Measurements from ENCODE around the gene TMEM51. TPM values are rescaled to one million over a fixed set of nuclear protein-coding genes. Genes with fewer than 3 reads are reported as not detected.
A peak's percentile ranks its signal among the peaks of the same experiment; 100 is the strongest.

TMEM51 gene
- total RNA-seq, 4 donors from 2014 or later = 6.4 to 12.2 (median 10.6) TPM

- TF ChIP-seq CTCF (IDR thresholded peaks at IDR 0.05) (no peak), EP300 (IDR thresholded peaks at IDR 0.05) (no peak), POLR2A (IDR thresholded peaks at IDR 0.05) (no peak), POLR2AphosphoS5 (IDR thresholded peaks at IDR 0.05) (no peak)
- 84% methylated on average over 6 of the region's 6 CpGs for WGBS
- Histone ChIP-seq H3K36me3 (no peaks in the 10 kb centered on the region), H3K27ac (no peak overlapping the region), H3K9me3 (peaks cover 6% of the 10 kb centered on the region), H3K4me1 (peaks cover 3% of the 10 kb centered on the region), H3K4me3 (no peak overlapping the region), H3K27me3 (no peaks in the 10 kb centered on the region)
- no peak for DNase-seq (ENCODE audit: low spot score in 2 of 2)
Observed at GRCh38 chr1:15128077-15128476, 25.5 kb upstream of the TMEM51 start.

GRCh38 chr1:15128520-15129313 is 24.8 kb upstream of the TMEM51 start:
- TF ChIP-seq POLR2A (IDR thresholded peaks at IDR 0.05) (no peak), CTCF (IDR thresholded peaks at IDR 0.05) (peak; percentile 61 to 82)
- no peak overlapping the region for H3K27ac ChIP-seq
- H3K27me3 ChIP-seq = peaks cover under 1% of the 10 kb centered on the region
- DNase-seq (ENCODE audit: low spot score in 2 of 2) = peak in 1 of 2 donors; percentile 74
- peaks cover 6% of the 10 kb centered on the region for H3K9me3 ChIP-seq
- no peak overlapping the region for H3K4me3 ChIP-seq
- H3K4me1 ChIP-seq = peaks cover 3% of the 10 kb centered on the region
- 41% methylated on average over 15 of the region's 18 CpGs for WGBS
- no peaks in the 10 kb centered on the region for H3K36me3 ChIP-seq

- H3K4me3 ChIP-seq = no peak overlapping the region
- H3K4me1 ChIP-seq = peaks cover 3% of the 10 kb centered on the region
- peaks cover 11% of the 10 kb centered on the region for H3K27me3 ChIP-seq
- WGBS = 96% methylated on average over 4 of the region's 4 CpGs
- H3K36me3 ChIP-seq = no peaks in the 10 kb centered on the region
- DNase-seq (ENCODE audit: low spot score in 2 of 2) = no peak
- H3K27ac ChIP-seq = no peak overlapping the region
- H3K9me3 ChIP-seq = peaks cover 6% of the 10 kb centered on the region
- TF ChIP-seq POLR2AphosphoS5 (IDR thresholded peaks at IDR 0.05) = no peak
- no peak for TF ChIP-seq POLR2A (IDR thresholded peaks at IDR 0.05)
- no peak for TF ChIP-seq CTCF (IDR thresholded peaks at IDR 0.05)
- no peak for TF ChIP-seq EP300 (IDR thresholded peaks at IDR 0.05)
Observed at GRCh38 chr1:15129944-15130343, 23.6 kb upstream of the TMEM51 start.

DNA sequence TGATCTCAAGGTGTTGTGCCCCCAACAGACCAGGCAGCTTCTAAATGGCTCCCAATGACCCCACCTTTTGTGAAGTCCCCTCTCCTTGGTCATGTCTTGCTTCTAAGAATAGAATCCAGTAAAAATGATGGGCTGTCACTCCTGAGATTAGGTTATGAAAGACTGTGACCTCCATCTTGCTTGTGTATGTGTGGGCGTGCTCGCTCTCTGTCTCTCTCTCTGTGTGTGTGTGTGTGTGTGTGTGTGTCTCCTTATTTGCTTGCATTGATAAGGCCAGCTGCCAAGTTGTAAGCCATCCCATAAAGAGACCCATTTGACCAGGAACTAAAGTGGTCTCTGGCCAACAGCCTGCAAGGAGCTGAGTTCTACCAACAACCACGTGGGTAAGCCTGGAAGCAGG is 22.9 kb upstream of the TMEM51 start:
- Histone ChIP-seq H3K27ac (no peak overlapping the region), H3K36me3 (no peaks in the 10 kb centered on the region), H3K4me1 (peaks cover 3% of the 10 kb centered on the region), H3K4me3 (no peak overlapping the region), H3K27me3 (peaks cover 11% of the 10 kb centered on the region), H3K9me3 (peaks cover 6% of the 10 kb centered on the region)
- DNase-seq (ENCODE audit: low spot score in 2 of 2) = no peak
- WGBS = 80% methylated on average over 3 of the region's 3 CpGs
- no peak for TF ChIP-seq EP300 (IDR thresholded peaks at IDR 0.05)
- TF ChIP-seq POLR2AphosphoS5 (IDR thresholded peaks at IDR 0.05) = no peak
- no peak for TF ChIP-seq POLR2A (IDR thresholded peaks at IDR 0.05)
- TF ChIP-seq CTCF (IDR thresholded peaks at IDR 0.05) = no peak

- Histone ChIP-seq H3K27ac (no peak overlapping the region), H3K9me3 (peaks cover 6% of the 10 kb centered on the region), H3K36me3 (no peaks in the 10 kb centered on the region), H3K4me1 (peaks cover 3% of the 10 kb centered on the region), H3K4me3 (no peak overlapping the region), H3K27me3 (peaks cover 11% of the 10 kb centered on the region)
- no peak for DNase-seq (ENCODE audit: low spot score in 2 of 2)
- TF ChIP-seq EP300 (IDR thresholded peaks at IDR 0.05) (no peak), POLR2AphosphoS5 (IDR thresholded peaks at IDR 0.05) (no peak), POLR2A (IDR thresholded peaks at IDR 0.05) (no peak), CTCF (IDR thresholded peaks at IDR 0.05) (no peak)
- WGBS = 83% methylated on average over 2 of the region's 2 CpGs
Observed at GRCh38 chr1:15132965-15133364, 20.6 kb upstream of the TMEM51 start.
